Renal cortical epithelial cell (primary cell): ENCODE results near the gene HIGD1C. TPM values are rescaled to one million over a fixed set of nuclear protein-coding genes. Genes with fewer than 3 reads are reported as not detected.
A peak's percentile ranks its signal among the peaks of the same experiment; 100 is the strongest.
"Not testable (repeated sequence)": the region's sequence is repeated elsewhere in the genome, so short reads cannot be mapped to it uniquely, and the experiment has no call there.

Source experiments
- DNase-seq: peaks from one replicate; pipeline ENCODE4 v3.0.0-alpha.2; 2011; ENCODE audit warnings: low read depth
- total RNA-seq: library from RNA; depleted of rRNA; stranded (reverse); fragments of >200 nt; gene quantifications from 2 replicates; pipeline ENCODE4 v1.2.3, GENCODE V29; 2014

Gene HIGD1C
- total RNA-seq, 1 donor from 2014 or later: not detected

DNA sequence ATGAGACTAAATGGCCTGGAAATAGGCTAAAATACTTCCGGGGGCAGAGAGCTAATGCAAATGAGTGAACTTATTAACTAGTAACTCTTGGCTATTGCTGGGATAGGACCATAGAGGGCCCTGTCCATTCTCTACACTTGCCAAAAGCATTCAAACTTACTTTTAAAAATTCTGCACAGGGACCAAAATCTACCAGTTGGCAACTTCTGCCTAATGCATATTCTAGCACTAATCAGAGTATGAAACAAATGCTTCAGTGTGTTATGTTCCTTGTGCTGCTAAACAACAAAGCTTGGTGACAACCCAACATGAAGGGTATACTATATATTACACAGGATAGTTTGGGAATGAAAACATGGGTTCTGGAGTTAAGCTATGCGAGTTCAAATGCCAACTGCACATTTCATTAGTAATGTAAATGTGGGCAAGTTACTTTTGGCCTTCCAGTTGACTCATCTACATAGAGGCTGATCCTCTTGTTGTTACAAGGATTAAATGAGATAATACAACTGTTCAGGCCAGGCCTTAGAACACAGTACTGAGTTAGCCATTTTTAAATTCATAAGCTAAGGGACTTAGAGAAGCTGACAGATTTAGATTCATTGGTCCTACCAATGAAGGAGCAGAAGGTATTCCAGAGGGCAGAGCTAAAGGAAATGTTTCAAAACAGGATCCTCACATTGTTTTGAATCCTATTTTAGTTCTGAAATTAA lies 32.4 kb downstream of the HIGD1C start:
- DNase-seq: no peak

- DNase-seq: peak; percentile 75
These were observed 33.0 kb downstream of the HIGD1C start for GRCh38 chr12:50985322-50985721.

DNA sequence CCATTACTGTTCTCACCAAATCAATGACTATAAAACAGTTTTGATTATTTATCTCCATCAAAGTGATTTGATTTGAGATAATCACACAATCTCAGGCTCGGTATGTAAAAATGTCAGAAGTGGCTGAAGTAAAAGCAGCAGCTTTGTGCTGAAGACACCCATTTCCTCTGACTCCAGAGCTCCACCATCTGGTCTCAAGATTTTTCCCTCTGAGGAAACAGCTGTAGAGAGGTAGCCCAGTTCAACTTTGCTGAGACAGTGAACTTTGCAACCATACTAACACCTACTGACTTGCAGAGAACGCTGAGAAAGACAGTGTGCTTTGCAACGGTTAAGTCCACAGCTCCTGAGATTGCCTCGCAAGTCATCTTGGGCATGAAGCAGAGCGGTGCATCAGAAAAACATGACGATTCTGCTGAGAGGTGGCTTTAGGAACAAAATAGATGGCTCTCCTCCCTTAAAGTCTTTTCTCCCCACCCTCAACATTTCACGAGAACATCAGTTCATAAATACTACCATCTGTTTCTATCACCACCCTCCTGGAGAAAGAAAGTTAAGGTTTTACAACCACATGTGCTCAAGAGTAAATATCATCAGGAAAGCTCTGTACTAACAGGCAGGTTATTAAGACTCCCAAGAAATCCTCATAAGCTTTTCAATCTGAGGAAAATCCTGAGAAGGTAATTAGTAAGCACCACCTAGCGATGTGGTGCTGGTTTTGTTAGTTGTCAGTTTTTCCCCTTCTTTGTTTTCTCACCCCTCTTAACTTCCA lies 34.8 kb downstream of the HIGD1C start:
- DNase-seq: peak; percentile 71

- no peak for DNase-seq
These were observed 35.7 kb downstream of the HIGD1C start for GRCh38 chr12:50988051-50988450.

DNA sequence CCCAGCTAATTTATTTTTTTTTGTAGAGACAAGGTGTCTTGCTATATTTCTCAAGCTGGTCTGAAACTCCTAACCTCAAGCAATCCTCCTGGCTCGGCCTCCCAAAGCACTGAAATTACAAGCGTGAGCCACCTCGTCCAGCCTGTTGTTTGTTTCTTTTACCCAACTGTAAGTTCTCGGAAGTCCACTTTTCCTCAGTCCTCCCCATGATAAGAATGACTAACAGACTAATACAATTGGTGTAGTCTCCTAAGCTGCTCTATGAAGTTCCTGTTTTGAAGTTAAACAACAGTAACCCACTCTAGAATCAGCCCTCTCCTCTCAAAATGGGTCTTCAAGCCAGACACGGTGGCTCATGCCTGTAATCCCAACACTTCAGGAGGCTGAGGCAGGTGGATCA lies 36.5 kb downstream of the HIGD1C start:
- DNase-seq: no peak

GRCh38 chr12:50990147-50990727 lies 37.9 kb downstream of the HIGD1C start:
- no peak for DNase-seq

DNA sequence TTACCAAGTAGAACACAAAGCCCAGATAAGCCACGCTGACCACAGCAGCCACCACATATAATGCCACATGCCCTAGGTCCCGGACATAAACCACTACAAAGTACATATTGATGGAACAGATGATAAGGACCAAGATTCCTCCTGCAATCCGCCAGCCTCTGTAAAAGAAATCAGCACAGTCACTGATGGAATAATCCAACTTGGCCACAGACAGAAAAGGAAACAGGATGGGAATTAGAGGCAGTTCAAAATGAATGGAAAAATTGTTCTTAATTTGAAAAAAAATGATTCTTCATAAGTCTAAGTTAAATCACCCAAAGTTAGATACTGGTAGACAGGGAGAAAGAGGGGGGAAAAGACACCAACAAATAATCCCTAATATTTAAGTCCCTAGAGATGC lies 38.4 kb downstream of the HIGD1C start:
- DNase-seq: no peak

GRCh38 chr12:50991291-50991690 lies 38.9 kb downstream of the HIGD1C start:
- DNase-seq: no peak

GRCh38 chr12:50992819-50993218 lies 40.5 kb downstream of the HIGD1C start:
- peak; percentile 35 for DNase-seq

DNA sequence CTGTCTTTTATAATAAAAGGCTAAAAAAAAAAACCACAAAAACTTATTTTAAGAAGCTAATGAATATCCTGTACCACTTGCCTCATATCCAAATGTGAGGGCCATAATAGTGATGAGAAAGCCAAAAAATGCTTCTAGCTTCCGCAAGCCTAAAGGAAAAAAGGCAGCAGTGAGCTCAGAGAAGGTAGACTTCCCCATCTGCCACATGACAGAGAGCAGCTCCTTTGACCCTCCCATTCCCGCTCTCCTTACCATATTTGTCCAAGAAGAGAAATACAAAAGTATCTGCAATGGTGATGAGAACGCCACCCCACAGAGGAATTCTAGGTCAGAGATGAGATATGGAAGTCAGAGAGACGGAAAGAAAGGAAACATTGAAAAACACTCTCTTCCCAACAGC lies 46.7 kb downstream of the HIGD1C start:
- no peak for DNase-seq

DNA sequence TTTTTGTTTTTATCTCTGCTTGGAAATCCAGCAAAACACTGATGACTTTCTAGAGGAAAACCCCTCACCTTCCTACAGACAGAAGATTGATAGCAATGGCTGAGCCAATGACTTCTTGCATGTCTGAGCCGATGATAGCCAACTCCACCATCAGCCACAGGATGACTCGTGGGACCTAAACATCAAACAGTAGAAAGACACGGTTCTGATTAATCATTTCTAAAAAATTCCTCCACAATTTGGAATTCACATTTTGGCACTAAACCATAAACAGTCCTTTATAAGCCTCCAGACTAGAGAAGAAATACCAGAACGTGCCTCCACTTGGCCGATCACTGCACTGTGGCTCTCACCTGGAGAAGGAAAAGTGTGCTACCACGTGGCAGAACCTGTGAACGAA lies 47.9 kb downstream of the HIGD1C start:
- peak; percentile 39 for DNase-seq

DNA sequence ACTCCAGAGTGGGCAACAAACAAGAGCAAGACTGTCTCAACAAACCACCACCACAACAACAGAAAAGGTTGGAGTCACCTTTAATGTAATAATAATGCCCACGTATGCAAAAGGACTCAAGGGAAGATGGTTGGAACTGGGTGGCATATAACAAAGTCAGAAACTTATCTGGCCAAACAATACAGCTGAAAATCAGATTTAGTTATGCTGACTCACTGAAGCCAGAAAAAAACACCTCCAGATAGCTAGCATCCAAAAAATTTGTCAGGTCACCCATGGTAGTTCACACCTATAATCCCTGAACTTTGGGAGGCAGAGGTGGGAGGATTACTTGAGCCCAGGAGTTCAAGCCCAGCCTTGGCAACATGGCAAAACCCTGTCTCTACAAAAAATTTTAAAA lies 49.5 kb downstream of the HIGD1C start:
- no peak for DNase-seq

DNA sequence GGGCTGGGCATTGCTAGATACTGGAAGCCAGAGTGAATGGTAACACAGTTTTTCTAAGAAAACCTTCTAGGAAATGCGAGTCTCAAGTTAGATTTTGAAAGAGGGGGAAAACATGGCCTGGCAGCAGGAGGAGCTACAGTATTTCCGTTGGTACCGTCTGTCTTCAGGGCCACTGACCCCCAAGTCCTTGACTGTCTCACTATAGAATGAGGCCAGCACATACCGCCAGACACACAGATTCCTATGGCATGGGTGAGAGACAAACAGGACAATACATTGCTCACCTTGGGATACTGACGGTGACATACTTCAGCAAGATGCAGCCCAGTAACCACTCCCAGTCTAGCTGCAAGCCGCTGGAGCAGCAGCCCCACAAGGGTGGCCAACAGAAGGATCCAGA lies 52.2 kb downstream of the HIGD1C start:
- DNase-seq: no peak

DNA sequence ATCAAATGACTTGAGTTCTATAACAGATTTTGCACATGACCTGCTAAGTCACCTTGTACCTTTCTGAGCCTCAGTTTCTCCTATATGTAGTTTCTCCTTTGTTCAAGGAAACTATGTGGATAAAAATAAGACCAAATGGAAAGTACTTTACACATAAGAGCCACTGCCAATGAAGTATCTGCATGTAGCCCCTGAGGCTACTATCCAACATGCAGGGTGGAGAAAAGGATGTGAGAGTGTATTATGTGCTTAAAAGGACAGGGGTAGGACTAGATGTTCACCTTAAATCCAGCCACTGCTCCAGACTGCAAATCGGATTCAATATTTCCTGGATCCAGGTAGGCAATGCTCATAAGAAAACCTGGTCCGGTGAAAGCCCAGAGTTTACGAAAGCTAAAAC lies 52.7 kb downstream of the HIGD1C start:
- no peak for DNase-seq

GRCh38 chr12:51005671-51006070 lies 53.3 kb downstream of the HIGD1C start:
- DNase-seq: peak; percentile 16

DNA sequence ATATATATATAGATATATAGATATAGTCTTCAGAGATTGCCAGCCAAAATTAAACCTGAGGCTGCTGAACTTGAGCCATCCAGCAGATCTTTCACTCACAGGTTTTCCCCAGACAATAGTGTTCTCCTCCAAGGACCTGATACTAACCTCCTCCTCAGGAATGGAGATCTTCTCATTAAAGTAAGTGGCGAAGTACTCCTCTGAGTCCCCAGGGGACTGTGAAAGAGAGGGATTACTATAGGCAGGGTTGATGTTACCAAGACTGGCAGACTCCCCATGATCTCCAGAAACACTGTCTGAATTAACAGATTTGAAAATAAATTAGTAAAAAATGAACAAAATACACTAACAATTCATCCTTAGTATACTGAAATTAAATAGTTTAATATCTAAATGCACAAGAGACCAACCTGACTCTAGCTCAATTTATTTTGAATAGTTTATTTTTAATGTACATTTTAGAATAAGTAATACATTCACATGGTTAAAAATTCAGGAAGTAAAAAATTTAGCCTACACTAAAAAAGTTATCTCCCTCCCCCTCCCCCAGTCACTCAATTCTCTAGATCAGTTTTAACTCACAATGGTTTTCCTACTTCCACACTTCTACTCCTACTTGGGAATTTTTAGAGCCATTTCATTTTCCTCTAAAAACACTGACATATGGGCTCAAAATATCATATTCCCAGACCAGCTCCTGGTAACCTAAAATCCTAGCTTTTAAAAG lies 56.1 kb downstream of the HIGD1C start:
- DNase-seq: no peak

- DNase-seq: peak; percentile 80
These were observed 56.7 kb downstream of the HIGD1C start for GRCh38 chr12:51009056-51009440.

GRCh38 chr12:51011955-51012354 lies 59.6 kb downstream of the HIGD1C start:
- peak; percentile 72 for DNase-seq

DNA sequence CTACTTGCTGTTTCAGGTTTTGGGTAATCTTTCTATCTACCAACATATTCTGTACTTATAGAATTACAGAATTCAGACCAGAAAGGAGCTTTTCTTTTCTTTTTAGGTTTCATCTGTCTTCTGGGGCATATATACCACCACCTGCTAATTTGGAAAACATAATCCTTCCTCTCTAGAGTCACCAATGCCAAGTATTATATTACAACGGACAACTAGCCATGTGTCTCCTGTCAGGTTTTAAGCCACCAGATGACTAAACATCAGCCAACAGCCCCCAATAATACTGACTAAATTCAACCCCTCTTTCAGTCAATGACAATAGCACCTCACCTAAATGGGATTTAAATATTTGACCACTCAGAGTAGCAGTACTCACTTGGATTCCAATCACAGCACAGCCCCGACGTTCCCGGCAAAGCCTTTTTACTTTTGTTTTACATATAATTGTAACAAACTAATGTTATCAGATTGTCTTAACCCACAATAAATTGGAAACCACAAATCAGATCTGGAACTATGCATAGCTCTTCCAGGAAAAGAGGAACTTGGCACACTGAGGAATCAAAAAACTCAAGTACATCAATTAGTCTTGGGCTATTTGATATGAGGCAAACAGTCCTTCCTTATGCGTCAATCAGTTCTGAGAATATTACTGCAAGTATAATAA lies 60.4 kb downstream of the HIGD1C start:
- DNase-seq: no peak

DNA sequence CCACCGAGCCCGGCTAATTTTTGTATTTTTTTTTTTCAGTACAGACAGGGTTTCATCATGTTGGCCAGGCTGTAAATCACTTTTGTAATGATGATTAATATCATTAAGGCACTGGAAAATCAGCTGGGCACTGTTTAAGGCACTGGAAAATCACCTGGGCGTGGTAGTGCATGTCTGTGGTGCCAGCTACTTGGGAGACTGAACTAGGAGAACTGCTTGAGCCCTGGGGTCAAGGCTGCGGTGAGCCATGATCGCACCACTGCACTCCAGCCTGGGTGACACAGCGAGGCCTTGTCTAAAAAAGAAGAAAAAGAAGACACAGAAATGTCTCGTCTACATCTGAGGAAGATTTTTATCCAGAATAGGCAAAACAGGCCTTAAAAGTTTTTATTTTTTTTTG lies 61.1 kb downstream of the HIGD1C start:
- peak; percentile 76 for DNase-seq

GRCh38 chr12:51014467-51014866 lies 62.1 kb downstream of the HIGD1C start:
- DNase-seq: not testable (repeated sequence)

GRCh38 chr12:51017452-51017851 lies 65.1 kb downstream of the HIGD1C start:
- DNase-seq: no peak
